Activated CD4-positive, alpha-beta T cell treated with anti-CD3 and anti-CD28 coated beads, Interleukin-2, amount 50 U/mL, for 48 hours (primary cell): ENCODE measurements around the gene TMEM132E.

ENCODE experiments used
- DNase-seq, 2 experiments: peaks; one replicate each; pipeline ENCODE4 v3.0.0-alpha.2; 2020

Gene TMEM132E

DNA sequence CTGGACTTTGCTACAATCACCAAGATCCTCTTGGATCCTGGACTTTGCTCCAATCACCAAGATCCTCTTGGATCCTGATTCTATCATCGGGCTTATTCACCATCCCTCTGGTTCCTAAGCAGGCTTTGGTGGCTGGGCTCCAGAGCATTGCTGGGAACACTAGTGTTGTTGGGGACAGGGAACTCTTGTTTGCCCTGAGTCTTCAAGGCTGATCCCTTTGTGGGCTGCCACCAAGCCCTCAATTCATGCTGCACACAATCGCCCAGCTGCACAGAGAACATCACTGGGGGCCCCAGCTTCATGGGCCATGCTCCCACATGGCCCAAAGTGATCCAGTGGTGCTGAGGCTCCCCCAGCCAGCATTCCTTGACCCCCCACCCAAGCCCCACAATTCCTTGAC lies 88.3 kb downstream of the TMEM132E start:
- no peak for DNase-seq

DNA sequence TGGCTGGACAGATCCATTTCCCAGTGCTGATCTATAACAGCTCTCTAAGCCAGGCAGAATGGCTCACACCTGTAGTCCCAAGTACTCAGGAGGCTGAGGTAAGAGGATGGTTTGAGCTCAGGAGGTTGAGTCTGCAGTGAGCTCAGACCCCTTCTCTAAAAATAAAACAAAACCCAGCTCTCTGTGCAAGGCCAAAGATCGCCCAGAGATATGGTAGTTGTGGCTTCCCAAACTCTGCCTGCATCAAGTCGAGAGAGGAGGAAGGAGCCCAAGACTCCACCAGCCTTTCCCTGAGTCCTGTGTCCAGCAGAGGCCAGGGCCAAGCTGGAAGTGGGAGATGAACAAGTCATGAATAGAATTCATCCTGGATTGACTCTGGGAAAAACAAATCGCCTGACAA lies 88.8 kb downstream of the TMEM132E start:
- no peak for DNase-seq

DNA sequence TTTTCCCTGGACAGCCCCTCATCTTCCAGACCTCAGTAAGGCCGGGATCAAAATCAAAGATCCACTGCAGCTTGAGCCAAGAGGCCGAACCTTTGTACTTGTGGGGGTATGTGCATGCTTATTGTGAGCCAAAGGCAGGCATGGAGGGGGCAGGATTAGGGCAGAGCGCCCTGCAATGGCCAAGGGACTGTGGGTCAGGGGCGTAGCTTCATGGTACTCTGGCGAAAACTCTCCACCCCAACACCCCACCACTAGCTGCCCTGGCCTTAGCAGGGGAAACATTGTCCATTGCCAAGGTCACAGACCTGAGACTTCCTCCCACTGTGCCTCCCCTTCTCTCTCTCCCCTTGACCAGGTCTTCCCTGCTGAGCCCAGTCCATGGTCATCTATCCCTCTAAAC lies 90.1 kb downstream of the TMEM132E start:
- no peak for DNase-seq

DNA sequence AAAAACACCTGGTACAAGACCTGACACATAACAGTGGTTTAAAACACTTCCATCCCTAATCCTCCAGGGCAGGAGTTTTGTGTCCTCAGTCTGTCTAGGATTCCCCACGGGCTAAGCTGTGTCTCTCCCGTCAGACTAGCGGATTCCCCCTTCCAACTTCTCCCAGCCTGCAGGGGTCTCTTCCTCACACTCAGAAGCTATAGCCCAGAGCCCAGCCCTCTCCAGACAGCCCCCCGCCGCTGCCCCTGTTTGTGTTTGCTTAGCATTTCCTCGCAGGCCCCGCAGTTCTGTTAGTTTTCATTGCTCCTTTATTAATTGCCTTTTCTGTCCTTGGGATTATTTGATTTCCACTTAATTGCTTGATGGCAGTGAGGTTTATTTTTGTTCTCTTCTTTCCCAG lies 91.2 kb downstream of the TMEM132E start:
- no peak for DNase-seq

DNA sequence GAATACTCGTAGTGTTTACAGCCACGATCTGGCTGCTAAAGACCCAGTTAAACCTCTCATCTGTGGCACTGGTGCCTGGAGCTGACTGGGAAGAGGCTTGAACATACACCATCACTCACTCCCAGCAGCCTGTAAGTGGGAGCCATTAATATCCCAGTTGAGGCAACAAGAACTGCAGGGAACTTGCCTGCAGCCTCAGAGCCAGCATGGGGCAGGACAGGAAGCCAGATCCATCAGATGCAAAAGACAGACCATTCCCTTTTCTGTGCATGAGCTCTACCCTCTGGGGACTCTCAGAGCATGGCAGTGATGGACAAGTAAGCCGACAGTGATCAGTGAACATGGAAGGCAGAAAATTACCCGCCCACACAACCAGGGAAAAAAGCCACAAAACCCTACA lies 91.8 kb downstream of the TMEM132E start:
- no peak for DNase-seq

DNA sequence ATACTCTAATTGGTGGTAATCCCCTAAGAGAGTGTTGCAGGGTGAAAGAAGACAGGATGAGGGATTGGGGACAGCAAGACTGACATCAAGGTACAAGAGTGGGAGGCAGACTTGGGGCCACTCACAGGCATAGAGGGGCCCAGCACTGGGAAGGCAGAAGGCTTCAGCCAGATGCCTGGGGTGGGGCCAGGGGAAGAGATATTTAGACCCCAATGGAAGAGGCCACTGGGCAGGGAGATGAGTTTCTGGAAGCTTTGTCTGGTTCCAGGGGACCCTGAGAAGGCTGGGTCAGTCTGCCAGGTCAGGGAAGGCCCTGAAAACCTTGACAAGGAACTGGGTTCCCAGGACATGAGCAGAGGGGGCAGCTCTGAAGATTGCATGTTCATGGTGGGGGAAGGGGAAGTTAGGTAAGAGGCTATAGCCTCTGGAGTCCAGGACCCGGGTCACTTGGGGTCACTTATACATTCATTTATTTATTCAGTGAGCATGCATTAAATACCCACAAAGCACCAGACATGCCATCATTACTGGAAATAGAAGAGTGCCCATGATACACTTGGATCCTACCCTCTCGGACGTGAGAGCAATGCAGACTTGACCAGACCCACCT lies 92.9 kb downstream of the TMEM132E start:
- DNase-seq = no peak

DNA sequence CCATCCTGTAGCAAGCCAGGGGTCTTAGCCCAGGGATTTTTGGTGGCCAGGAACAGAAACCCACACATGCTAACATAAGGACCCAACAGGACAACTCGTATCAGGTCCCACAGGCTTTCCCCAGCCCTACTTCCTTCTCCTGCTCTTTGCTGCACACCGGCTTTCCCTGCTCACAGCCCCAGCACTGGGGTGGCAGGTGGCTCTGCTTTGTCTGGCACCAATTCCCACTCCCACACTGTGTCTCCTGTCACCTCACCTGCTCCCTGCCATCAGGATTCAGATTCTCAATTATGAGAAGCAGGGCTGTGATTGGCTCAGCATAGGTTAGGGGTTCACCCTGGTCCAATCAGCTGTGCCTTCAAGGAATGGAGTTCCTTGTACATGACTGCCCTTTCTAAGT lies 94.1 kb downstream of the TMEM132E start:
- DNase-seq = no peak

DNA sequence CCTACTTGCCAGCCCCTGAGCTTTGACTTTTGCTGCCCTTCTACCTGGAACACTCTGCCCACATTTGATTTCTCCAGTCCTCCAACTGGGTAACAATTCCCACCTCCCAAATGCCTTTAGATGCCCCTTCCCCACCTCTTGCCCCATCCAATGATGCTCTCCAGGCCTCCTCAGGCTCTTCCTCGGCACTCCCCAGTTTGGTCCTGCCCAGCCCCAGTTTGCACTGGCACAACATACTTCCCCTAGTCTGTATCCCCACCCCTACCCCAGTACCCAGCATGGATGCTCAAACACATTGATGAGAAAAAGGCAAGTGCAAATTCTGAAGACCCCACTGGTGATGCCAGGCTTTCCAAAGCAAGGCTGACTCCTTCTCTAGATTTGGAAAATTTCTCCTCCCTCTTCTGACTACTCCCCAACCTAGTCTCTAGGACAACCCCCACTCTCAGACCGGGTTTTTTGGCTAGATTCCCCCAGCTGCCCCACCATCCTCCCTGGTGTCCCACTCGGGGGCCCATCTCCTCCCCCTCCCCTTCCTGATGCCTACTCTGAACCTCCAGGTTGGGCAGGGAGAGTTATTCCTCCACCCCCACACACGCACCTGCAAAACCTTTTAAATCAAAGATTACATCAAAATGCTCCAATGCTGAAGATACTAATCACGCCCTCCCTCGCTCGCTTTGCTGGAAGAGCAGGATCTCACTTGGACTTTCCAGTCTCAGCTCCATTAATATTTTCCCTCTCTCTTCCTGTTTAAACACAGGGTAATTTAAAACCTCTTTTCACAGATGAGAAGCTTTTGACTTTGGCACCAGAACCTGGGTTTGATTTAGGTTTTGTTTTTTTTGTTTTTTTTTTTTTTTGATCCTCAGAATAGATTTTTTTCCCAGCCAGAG lies 94.9 kb downstream of the TMEM132E start:
- DNase-seq = no peak

DNA sequence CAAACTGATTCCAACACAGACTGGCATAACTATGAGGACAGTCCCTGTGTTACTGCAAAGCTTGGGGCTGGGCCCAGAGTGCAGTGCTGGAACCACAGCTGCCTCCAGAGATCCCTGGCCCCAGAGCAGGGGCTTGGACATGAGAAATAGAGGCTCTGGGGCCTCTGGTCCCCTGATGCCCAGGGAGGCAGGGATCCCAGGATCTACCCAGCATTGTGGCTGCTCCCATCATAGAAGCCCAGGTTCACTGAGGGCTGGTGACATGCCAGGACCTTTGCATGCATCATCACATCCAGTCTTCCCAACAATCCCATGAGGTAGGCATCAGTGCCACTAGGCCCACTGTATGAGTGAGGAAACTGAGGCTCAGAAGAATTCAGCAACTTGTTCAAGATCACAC lies 95.8 kb downstream of the TMEM132E start:
- DNase-seq = no peak

DNA sequence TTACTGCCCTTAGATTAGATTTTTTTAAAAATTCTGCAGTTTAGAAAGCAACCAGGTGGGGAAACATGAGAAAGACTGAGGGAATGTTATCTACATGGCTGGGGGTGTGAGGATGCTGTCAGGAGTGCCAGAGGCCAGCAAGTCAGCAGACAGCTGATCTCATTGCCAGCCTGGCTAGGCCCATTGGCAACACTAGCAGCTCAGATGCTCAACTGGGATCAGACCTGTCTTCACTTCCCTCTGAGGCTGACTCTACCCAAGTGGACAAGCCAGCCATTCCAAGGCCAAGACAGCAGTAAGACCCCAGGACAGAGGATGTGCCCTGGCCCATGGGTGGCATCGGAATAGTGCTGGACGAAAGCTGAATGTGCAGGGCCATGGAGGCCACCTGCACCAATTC lies 96.2 kb downstream of the TMEM132E start:
- no peak for DNase-seq

DNA sequence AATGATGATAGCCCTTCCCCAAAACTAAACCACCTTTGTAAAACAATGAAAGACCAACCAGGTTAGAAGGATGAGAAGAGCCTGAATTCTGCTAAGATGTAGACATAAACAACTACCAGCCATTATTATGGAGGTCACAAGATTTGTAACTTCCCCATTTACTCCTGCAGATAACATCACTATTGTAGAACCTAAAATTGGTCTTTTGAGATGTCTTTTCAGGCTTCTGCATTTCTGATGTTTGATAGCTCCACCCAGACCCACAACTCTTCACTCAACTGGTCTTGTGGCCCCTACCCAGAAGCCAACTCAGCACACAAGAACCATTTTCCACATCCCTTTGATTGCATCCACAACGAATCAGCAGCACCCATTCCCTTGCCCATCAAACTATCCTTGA lies 100.8 kb downstream of the TMEM132E start:
- DNase-seq = no peak

DNA sequence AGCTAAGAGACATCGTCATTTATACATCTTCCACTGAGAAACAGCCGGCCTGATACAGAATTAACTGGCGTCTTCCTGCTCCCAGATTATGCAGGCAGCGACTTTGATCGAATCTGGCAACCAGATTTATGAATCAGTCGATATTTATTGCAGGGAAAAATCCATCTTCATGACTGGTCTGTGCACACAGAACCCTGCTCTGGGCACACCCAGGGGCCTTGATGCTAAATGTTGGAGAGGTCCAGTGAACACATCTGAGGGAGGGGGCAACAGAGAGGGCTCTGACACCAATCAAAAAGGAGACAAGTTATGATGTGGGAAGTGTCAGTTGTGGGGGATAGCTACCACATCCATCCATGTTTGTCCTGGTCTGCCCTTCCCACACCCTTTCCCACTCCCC lies 102.9 kb downstream of the TMEM132E start:
- DNase-seq = no peak

DNA sequence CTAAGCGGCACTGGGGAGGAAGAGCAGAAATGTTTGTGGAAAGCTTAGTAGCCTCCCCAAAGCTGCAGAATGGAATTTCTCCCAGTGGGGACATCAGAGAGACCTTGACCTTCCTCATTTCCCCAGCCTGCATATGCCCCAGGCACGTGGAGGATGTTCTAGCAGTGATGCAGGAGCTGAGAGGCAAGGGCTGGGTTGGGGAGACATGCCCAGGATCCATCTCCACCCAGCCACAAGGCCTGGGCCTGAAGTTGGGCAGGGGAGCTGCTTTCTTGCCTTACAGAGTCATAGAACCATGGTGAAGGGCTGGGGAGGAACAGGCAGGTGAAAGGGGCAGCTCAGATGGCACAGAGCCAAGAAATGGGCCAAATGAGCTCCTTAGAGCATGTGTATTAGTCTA lies 104.0 kb downstream of the TMEM132E start:
- no peak for DNase-seq
